Hepatic stellate cell (primary cell): ENCODE results near the gene BAIAP2L2.
"Not testable (repeated sequence)": the region's sequence is repeated elsewhere in the genome, so short reads cannot be mapped to it uniquely, and the experiment has no call there.

ENCODE experiments used
- DNase-seq: peaks from one replicate; pipeline ENCODE4 v3.0.0; 2011; ENCODE audit warnings: low spot score

The BAIAP2L2 gene

DNA sequence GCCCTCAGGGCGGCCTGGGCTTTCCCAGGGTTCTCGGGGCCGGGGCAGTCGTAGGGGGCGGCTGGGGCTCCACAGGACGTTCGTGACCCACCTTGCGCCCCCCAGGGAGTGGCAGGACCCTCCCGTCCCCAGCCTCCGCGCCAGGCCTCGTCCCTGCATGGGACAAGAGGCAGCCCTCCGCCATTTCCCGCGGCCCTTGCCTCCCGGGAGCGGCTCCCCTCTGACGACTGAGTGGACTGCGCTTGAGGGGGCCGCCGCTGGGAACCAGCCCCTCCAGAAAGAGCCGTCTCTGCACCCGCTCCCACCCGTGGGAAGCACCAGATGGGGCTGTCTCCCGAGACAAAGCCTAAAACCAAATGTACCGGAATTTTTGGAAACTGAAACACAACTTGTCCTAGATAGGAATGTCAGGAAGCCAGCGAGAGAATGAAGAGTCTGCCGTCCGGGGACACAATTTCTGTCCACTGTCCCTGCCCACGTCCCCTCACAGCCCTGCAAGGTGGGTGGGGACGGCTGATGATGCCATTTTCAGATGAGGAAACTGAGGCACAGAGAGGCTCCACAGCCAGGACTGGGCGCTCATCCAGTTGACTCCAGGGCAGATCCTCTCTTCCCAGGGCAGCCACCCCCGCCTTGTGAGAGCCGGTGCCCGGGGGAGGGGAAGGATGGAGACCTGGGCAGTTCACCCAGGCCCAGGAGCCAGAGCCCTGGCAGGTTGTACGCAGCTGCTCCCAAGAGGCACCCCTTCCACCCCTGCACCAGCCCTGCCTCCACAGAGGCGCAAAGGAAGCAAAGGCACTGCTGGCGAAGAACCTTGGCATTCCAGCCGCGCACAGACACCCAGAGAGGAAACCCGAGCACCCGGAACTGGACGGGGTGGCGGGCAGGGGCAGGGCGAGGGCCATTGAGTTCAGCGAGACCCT is 71.3 kb downstream of the BAIAP2L2 start:
- peak; percentile 48 for DNase-seq

GRCh38 chr22:38038426-38038825 is 72.1 kb downstream of the BAIAP2L2 start:
- DNase-seq = no peak

DNA sequence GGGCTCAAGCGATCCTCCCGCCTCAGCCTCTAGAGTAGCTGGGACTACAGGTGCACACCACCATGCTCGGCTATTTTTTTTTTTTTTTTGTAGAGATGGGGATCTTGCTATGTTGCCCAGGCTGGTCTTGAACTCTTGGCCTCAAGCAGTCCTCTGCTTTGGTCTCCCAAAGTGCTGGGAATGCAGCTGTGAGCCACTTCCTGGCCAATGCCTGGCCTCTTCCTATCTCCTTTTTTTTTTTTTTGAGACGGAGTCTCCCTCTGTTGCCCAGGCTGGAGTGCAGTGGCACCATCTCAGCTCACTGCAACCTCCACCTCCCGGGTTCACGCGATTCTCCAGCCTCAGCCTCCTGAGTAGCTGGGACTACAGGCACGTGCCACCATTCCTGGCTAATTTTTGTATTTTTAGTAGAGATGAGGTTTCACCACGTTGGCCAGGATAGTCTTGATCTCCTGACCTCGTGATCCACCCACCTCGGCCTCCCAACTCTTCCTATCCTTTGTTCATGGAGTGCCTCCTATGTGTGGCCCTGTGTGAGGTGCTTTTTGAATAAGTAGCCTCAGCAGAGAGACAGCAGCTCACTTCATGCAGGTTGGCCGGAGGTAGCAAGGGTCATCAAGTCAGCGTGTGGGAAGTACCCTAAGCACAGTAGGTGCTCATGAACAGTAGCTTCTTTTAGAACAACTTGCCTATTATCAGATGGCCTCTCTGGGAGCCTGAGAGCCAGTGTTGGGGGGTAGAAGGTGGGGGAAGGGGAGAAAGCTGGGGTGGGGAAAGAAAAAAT is 72.9 kb downstream of the BAIAP2L2 start:
- DNase-seq = not testable (repeated sequence)

- DNase-seq = no peak
Observed at GRCh38 chr22:38036392-38037062, 74.0 kb downstream of the BAIAP2L2 start.

- DNase-seq = no peak
Observed at GRCh38 chr22:38035530-38035885, 75.0 kb downstream of the BAIAP2L2 start.
